T-helper 17 cell (primary cell): ENCODE data around the gene ZMYND10. TPM values are rescaled to one million over a fixed set of nuclear protein-coding genes. Genes with fewer than 3 reads are reported as not detected.
A peak's percentile ranks its signal among the peaks of the same experiment; 100 is the strongest.

Experiments used
- ATAC-seq: fragments of 150-1000 bp; cut with Tn5 transposase; 2 replicates; pipeline ENCODE4 v1.10.0; 2021; ENCODE audit warnings: mild to moderate bottlenecking, moderate library complexity
- DNase-seq, 3 donors: peaks; one replicate each; pipeline versions ENCODE4 v3.0.0 to v3.0.0-alpha.2; 2020 to 2021
- H3K9me3 ChIP-seq: one replicate; pipeline ENCODE4 v1.7.0; 2013; ENCODE audit warnings: low read length, mild to moderate bottlenecking; ENCODE audit not compliant: control insufficient read depth, poor library complexity, severe bottlenecking
- H3K27ac Mint-ChIP-seq: one replicate; pipeline ENCODE4 v1.8.0; 2022; ENCODE audit warnings: mild to moderate bottlenecking, moderate library complexity, mixed read lengths
- H3K27me3 Mint-ChIP-seq: one replicate; pipeline ENCODE4 v1.8.0; 2022; ENCODE audit warnings: mixed read lengths
- H3K36me3 Mint-ChIP-seq: one replicate; pipeline ENCODE4 v1.8.0; 2022; ENCODE audit warnings: low read depth, mixed read lengths
- H3K4me1 Mint-ChIP-seq: one replicate; pipeline ENCODE4 v1.8.0; 2022; ENCODE audit warnings: mild to moderate bottlenecking, mixed read lengths
- H3K4me3 Mint-ChIP-seq: one replicate; pipeline ENCODE4 v1.8.0; 2022; ENCODE audit warnings: mild to moderate bottlenecking, moderate library complexity, mixed read lengths
- total RNA-seq, 4 donors: library from RNA in 2 of 4; stranded (reverse) in 2 of 4; gene quantifications; one replicate each; pipeline ENCODE4 v1.2.3 and lab custom pipeline; 2022 to 2026

Gene ZMYND10
- total RNA-seq, 2 donors from 2014 or later, result 1.1 to 1.3 TPM

- no peaks in the 10 kb centered on the region for H3K9me3 ChIP-seq
- Mint-ChIP-seq H3K27me3 (no peaks in the 10 kb centered on the region), H3K36me3 (peaks cover 5% of the 10 kb centered on the region), H3K4me3 (peak overlapping the region; percentile 97), H3K27ac (peak overlapping the region; percentile 99), H3K4me1 (peaks cover 56% of the 10 kb centered on the region)
- ATAC-seq, result peak; percentile 47
- no peak for DNase-seq
These were observed 8.9 kb downstream of the ZMYND10 start for GRCh38 chr3:50336452-50337174.

GRCh38 chr3:50334339-50335075 is 11.0 kb downstream of the ZMYND10 start:
- ATAC-seq (no peak), DNase-seq (no peak)
- Mint-ChIP-seq H3K4me3 (peak overlapping the region; percentile 19), H3K36me3 (peaks cover 5% of the 10 kb centered on the region), H3K27me3 (no peaks in the 10 kb centered on the region), H3K27ac (peak overlapping the region; percentile 99), H3K4me1 (peaks cover 45% of the 10 kb centered on the region)
- no peaks in the 10 kb centered on the region for H3K9me3 ChIP-seq

DNA sequence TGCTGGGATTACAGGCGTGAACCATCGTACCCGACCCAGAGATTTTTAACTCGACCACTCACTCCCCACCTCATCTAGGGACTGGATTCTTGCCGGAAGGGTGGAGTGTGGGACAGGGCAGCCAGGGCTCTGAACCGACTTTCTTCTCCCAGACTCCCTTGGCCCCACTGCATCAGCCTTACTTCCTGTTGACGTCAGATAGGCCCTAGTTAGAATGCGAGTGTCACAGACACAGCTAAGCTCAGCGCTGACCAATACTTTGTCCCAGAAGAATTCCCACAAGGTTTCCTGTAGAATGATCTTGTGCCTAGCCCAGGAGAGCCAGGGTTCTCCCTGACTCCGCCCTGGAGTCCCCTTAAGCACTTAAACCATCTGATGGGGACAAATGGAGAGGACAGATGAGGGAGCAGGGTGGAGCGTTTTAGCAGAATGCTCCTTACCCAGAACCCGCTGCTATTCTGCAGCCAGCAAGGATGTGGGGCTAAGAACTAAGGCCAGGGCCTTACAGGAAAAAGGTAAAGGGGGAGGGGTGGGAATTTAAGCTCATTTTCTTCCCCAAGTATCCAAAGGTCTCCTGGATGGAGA is 11.7 kb downstream of the ZMYND10 start:
- H3K9me3 ChIP-seq, result no peaks in the 10 kb centered on the region
- ATAC-seq (no peak), DNase-seq (no peak)
- peak overlapping the region; percentile 99 for H3K27ac Mint-ChIP-seq
- H3K36me3 Mint-ChIP-seq, result peaks cover 3% of the 10 kb centered on the region
- H3K4me1 Mint-ChIP-seq, result peaks cover 40% of the 10 kb centered on the region
- peak overlapping the region; percentile 61 for H3K4me3 Mint-ChIP-seq
- H3K27me3 Mint-ChIP-seq, result no peaks in the 10 kb centered on the region

GRCh38 chr3:50331364-50331907 is 14.1 kb downstream of the ZMYND10 start:
- no peaks in the 10 kb centered on the region for H3K27me3 Mint-ChIP-seq
- no peaks in the 10 kb centered on the region for H3K36me3 Mint-ChIP-seq
- no peaks in the 10 kb centered on the region for H3K9me3 ChIP-seq
- no peak overlapping the region for H3K4me3 Mint-ChIP-seq
- peaks cover 34% of the 10 kb centered on the region for H3K4me1 Mint-ChIP-seq
- ATAC-seq (no peak), DNase-seq (no peak)
- peak overlapping the region; percentile 21 for H3K27ac Mint-ChIP-seq

- Mint-ChIP-seq H3K27ac (no peak overlapping the region), H3K27me3 (no peaks in the 10 kb centered on the region), H3K36me3 (no peaks in the 10 kb centered on the region), H3K4me1 (peaks cover 26% of the 10 kb centered on the region), H3K4me3 (no peak overlapping the region)
- DNase-seq (peak in 1 of 3 donors; percentile 3), ATAC-seq (no peak)
- no peaks in the 10 kb centered on the region for H3K9me3 ChIP-seq
These were observed 15.2 kb downstream of the ZMYND10 start for GRCh38 chr3:50330330-50330729.

GRCh38 chr3:50327943-50328691 is 17.4 kb downstream of the ZMYND10 start, which contains the start of gene TUSC2:
TSS of gene TUSC2 (minus strand) at chr3:50328223. CDS start at chr3:50328099, 124 bp downstream.
- peak within 1 kb of the TSS; percentile 93 for H3K4me3 Mint-ChIP-seq
- H3K36me3 Mint-ChIP-seq, result no peaks in the 10 kb centered on the region
- peak; percentile 96 for ATAC-seq
- H3K9me3 ChIP-seq, result no peaks in the 10 kb centered on the region
- H3K27ac Mint-ChIP-seq, result peak within 1 kb of the TSS; percentile 89
- H3K27me3 Mint-ChIP-seq, result no peaks in the 10 kb centered on the region
- DNase-seq, result peak; percentile 90 to 91 (median 90)
- H3K4me1 Mint-ChIP-seq, result peaks cover 18% of the 10 kb centered on the region

DNA sequence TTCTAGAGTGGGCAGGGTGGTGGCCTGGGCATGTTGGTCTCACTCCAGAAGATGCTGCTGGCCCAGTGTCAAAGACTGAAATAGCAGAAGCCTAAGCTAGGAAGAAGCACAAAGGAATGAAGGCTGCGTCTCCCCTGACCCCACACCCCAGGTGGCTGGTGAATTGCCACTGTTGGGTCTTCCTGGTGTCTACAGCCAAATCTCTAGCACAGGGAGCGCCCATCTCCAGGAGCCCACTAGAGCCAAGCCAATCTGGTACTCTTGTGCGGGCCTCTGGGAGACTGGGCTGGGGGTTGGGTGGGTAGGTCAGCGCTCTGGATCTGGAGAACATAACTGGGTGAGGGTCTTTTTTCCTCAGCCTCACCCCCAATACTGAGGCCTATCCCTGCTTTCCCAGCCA is 18.4 kb downstream of the ZMYND10 start:
- Mint-ChIP-seq H3K27ac (peak overlapping the region; percentile 89), H3K4me1 (peaks cover 18% of the 10 kb centered on the region), H3K4me3 (peak overlapping the region; percentile 93), H3K27me3 (no peaks in the 10 kb centered on the region), H3K36me3 (no peaks in the 10 kb centered on the region)
- ATAC-seq (no peak), DNase-seq (no peak)
- no peaks in the 10 kb centered on the region for H3K9me3 ChIP-seq

- no peaks in the 10 kb centered on the region for H3K27me3 Mint-ChIP-seq
- H3K4me1 Mint-ChIP-seq, result peaks cover 18% of the 10 kb centered on the region
- H3K36me3 Mint-ChIP-seq, result no peaks in the 10 kb centered on the region
- H3K4me3 Mint-ChIP-seq, result no peak overlapping the region
- DNase-seq, result no peak
- no peaks in the 10 kb centered on the region for H3K9me3 ChIP-seq
- ATAC-seq, result no peak
- peak overlapping the region; percentile 3 for H3K27ac Mint-ChIP-seq
These were observed 19.4 kb downstream of the ZMYND10 start for GRCh38 chr3:50326182-50326541.

GRCh38 chr3:50325497-50326181 is 19.9 kb downstream of the ZMYND10 start:
- DNase-seq (no peak), ATAC-seq (no peak)
- Mint-ChIP-seq H3K4me3 (no peak overlapping the region), H3K4me1 (peaks cover 20% of the 10 kb centered on the region), H3K36me3 (no peaks in the 10 kb centered on the region), H3K27ac (peak overlapping the region; percentile 3), H3K27me3 (no peaks in the 10 kb centered on the region)
- H3K9me3 ChIP-seq, result no peaks in the 10 kb centered on the region

- Mint-ChIP-seq H3K27ac (no peak overlapping the region), H3K4me3 (no peak overlapping the region), H3K27me3 (no peaks in the 10 kb centered on the region), H3K36me3 (no peaks in the 10 kb centered on the region), H3K4me1 (peaks cover 25% of the 10 kb centered on the region)
- DNase-seq (no peak), ATAC-seq (no peak)
- H3K9me3 ChIP-seq, result no peaks in the 10 kb centered on the region
These were observed 20.4 kb downstream of the ZMYND10 start for GRCh38 chr3:50325113-50325480.

DNA sequence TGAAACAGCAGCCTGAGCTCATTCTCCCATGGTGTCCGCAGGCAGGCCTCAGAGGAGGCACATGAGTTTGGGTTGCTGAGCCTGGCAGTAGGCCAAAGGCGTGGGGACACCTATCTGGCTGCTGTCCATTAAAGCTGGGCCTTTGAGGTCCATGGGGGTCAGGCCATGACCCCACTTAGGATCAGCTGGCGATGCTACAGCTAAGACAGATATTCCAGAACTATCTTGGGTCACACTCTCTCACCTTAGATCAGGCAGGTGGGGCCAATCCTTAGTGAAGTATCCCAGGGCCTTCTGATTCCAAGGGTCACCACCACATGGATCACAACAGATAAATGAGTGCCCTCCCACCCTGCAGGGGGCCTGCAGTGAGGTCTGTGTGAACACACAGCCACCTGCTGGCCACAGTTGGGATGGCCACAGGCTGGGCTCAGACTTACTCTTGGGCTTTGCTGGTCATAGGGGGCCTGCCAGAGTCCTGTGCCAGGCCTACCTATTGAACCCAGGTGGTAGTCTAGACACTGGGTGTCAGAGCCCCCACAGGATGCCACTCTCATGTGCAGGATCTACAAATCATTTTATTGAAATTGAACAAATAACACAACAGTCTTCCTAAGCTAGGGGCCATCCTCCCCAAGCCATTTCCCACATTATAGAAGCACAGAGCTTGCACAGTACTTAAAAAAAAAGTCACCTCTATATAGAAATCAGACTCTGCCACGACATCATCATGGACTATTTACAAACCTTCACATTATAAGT is 21.0 kb downstream of the ZMYND10 start:
- no peaks in the 10 kb centered on the region for H3K9me3 ChIP-seq
- H3K36me3 Mint-ChIP-seq, result no peaks in the 10 kb centered on the region
- peaks cover 29% of the 10 kb centered on the region for H3K4me1 Mint-ChIP-seq
- ATAC-seq (no peak), DNase-seq (peak in 2 of 3 donors; percentile 40 to 58)
- no peaks in the 10 kb centered on the region for H3K27me3 Mint-ChIP-seq
- peak overlapping the region; percentile 32 for H3K27ac Mint-ChIP-seq
- no peak overlapping the region for H3K4me3 Mint-ChIP-seq
